Measurements from ENCODE around the gene PDHX.

PDHX gene

GRCh38 chr11:35034401-35034800 is 118.0 kb downstream of the PDHX start:
- no peak for DNase-seq (ENCODE audit: extremely low read depth, low read depth)
- no peak for TF ChIP-seq CTCF (IDR thresholded peaks at IDR 0.05; ENCODE audit: low read depth, low read length)

GRCh38 chr11:35035894-35036408 is 119.5 kb downstream of the PDHX start:
- TF ChIP-seq CTCF (IDR thresholded peaks at IDR 0.05; ENCODE audit: low read depth, low read length) = no peak
- DNase-seq (ENCODE audit: extremely low read depth, low read depth) = peak; percentile 72

GRCh38 chr11:35036639-35037038 is 120.2 kb downstream of the PDHX start:
- TF ChIP-seq CTCF (IDR thresholded peaks at IDR 0.05; ENCODE audit: low read depth, low read length) = no peak
- DNase-seq (ENCODE audit: extremely low read depth, low read depth) = no peak

GRCh38 chr11:35038211-35038928 is 122.0 kb downstream of the PDHX start:
- TF ChIP-seq CTCF (IDR thresholded peaks at IDR 0.05; ENCODE audit: low read depth, low read length) = no peak
- DNase-seq (ENCODE audit: extremely low read depth, low read depth) = no peak

- no peak for DNase-seq (ENCODE audit: extremely low read depth, low read depth)
- no peak for TF ChIP-seq CTCF (IDR thresholded peaks at IDR 0.05; ENCODE audit: low read depth, low read length)
These were observed 122.7 kb downstream of the PDHX start for GRCh38 chr11:35039076-35039475.

- TF ChIP-seq CTCF (IDR thresholded peaks at IDR 0.05; ENCODE audit: low read depth, low read length) = no peak
- DNase-seq (ENCODE audit: extremely low read depth, low read depth) = no peak
These were observed 124.0 kb downstream of the PDHX start for GRCh38 chr11:35040221-35040942.

- no peak for DNase-seq (ENCODE audit: extremely low read depth, low read depth)
- no peak for TF ChIP-seq CTCF (IDR thresholded peaks at IDR 0.05; ENCODE audit: low read depth, low read length)
These were observed 124.7 kb downstream of the PDHX start for GRCh38 chr11:35041070-35041554.

Measured in AG09319 (cell line).